HPDE6-E6E7 (cell line): Measurements from ENCODE around the gene ZNF480.
"Not testable (repeated sequence)": the region's sequence is repeated elsewhere in the genome, so short reads cannot be mapped to it uniquely, and the experiment has no call there.

Source experiments
- DNase-seq: peaks from one replicate; pipeline ENCODE4 v3.0.0; 2011; ENCODE audit warnings: missing footprints; ENCODE audit errors: extremely low spot score

ZNF480 gene

DNA sequence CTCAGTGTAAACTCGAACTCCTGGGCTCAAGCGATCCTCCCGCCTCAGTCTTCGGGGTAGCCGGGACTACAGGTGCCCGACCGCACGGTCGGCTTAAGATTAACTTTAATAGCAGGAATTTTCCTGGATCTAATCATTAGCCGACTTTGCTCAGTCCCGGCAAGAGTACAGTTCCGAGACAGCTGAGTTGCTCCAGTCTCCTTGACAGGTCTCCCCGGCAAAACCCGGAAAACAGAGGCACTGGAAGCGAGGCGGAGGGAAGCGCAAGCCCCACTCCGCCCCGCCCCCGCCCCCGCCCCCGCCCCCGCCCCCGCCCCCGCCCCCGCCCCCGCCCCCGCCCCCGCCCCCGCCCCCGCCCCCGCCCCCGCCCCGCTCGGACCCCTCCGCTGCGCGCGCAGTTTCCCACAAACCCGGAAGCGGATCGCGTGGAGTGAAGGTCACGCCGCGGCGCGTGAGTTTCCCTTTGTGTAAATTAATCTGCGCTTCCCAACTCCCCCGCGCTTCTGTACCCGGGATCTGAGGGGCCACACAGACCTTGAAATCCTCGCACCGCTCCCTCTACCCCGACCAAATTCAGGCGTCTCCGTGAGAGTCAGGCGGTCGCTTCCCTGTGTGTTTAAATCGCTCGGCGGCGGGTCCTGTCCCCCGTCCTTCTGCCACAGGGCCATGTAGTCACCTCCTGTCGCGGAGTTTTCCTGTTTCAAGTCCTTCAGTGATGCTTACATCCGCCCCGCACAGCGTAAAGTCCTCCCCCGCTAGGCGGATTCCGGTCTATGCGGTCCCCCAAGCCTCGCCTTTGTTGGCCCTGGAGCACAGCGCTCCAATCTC lies at the start of gene ZNF480:
ZNF480 (plus strand) TSS at position 397 of the 828 bp plus-strand sequence. CDS start 3,244 bp downstream, outside the sequence.
- DNase-seq, result peak; percentile 60

DNA sequence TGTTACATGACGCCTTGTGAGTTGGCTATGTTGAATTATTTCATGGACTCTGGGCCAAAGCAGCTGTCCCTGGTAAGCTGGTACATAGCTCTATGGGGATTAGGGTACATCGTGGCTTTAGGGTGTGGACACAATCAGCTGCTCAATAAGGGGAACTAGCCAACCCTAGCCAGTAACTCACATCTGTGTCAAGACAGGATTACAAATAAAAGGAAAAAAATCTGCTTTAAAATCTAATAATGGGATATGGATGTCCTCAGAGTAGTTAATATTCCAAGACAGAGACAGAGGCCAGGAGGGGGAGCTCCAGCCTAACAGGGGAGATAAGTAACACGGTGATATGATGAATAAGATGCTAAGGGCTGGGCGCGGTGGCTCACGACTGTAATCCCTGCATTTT lies 48.7 kb upstream of the ZNF480 start:
- DNase-seq, result peak; percentile 47

DNA sequence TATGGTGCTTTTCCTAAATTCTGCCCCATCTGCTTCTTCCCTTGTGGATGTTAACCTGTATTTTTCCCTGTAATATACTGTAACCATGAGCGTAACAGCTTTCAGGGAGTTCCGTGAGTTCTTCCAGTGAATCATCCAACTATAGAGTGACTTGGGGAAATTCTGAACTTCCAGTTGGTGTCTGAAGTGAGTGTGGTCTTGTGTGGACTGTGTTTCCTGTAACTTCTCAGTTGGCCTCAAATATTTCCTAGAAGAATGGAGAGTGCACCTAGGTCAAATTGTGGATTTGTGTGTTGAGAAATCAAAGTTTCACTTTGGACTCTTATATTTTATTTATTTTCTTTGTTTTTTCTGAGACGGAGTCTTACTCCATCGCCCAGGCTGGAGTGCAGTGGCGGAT lies 38.5 kb upstream of the ZNF480 start:
- DNase-seq, result no peak

DNA sequence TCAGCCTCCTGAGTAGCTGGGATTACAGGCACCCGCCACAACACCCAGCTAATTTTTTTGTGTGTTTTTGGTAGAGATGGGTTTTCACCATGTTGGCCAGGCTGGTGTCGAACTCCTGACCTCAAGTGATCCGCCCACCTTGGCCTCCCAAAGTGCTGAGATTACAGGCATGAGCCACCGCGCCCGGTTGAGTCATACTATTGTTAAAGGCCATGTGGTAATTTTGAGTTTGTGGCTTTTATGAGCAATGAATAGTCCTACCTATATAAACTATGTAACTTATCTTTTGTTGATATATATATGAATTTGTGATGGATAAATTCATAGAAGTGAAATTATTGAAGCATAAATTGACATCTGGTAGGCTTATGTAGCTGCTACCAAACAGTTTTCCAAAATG lies 31.4 kb upstream of the ZNF480 start:
- DNase-seq, result not testable (repeated sequence)

DNA sequence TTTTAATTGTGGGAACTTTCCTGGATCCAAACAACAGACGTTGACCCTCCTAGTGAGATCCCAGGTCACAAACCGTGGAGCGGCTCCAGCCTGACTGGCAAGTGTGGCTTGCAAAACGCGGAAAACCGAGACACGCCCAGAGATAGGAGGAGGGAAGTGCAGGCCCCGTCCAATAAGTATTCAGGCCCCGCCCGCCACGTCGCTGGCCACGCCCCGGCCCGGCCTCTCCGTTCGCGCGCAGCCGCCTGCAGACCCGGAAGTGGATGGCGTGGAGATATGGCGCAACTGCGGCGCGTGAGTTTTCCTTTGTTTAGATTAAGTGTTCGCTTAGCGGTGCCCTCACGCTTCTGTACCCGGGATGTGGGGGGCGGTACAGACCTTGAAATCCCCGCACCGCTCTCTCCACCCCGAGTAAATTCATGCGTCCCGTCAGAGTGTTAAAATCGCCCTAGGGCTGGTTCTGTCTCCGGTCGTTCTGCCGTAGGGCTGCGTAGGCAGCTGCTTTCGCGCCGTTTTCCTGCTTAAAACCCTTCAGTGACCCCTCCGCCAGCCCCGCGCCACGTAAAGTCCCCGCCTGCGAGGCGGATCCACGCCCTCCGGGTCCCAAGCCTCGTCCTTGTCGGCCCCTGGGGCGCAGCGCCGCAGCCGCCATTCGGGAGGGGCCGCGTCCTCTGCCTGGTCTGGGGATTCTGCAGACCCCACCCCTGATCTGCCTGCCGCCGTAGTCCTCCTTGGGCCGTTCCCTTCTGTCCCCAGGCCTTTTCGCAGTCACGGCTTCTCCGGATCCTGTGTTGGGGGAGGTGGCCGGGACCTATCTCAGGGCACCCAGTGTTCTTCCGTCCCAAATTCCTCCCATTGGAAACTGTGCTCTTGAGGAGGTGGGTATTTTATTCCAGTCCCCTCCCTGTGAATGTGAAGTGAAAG lies 27.4 kb upstream of the ZNF480 start, which contains the start of gene ZNF766:
ZNF766 (plus strand) TSS at position 250 of the 924 bp plus-strand sequence; CDS start at position 277, 27 bp downstream.
- peak; percentile 84 for DNase-seq

DNA sequence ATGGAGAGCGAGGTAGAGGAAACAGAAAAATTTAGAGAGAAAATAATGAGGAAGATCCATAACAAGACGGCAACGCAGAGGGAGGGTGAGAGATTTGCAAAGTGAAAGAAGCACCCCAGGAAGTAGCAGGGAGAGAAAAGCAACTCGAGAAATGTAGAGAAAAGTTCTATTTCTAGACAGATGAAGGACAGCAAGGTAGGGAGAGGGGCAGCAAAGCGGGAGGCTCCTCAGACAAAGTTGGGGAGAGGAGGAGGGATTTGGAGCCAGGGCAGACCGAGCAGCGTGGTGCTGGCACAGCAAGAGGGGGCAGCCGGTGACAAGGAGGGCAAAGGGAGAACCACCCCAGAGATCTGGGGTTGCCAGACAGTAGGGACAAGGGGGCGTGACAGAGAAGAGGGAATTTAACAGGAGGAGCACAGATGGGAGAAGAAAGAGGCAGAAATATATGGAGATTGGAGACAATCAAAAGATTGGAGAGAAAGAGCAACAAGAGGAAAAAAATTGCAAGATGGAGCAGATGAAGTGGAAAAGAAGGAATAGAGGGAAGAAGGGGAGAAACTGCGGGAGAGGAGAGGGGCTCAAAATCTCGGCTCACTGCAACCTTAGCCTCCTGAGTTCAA lies 26.6 kb upstream of the ZNF480 start:
- DNase-seq, result peak; percentile 10

DNA sequence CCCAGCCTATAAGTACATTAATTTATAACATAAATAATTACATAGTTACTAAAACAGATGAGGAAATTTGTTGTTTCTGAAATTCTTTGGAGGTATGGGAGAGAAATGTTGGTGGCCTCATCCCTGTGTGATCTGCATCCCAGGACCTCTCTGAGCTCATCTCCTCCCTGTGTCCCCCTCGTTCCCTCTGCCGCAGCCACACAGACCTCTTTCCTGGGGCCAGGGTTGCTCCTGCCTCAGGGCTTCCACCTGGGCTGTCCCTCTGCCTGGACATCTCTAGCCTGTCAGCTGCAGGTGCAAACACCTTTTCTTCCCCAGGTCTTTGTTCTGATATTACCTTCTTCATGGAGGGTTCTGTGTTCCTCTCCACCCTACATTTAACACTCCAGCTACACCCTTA lies 23.7 kb upstream of the ZNF480 start:
- no peak for DNase-seq

DNA sequence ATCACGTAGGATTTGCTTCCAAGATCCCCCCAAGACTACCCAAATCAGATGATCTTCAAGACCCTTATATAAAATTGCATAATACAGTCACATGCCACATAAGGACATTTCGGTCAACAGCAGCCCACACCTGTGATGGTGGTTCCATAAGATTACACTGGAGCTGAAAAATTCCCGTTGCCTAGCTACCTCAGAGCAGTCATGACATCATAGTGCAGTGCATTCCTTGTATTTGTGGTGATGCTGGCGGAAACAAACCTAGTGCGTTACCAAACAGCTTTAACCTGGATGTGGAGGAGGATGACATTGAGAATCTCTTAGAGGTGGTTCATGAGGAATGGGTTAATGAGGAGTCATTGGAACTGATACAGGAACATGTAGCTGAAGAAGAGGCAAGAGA lies 22.8 kb upstream of the ZNF480 start:
- DNase-seq, result no peak

DNA sequence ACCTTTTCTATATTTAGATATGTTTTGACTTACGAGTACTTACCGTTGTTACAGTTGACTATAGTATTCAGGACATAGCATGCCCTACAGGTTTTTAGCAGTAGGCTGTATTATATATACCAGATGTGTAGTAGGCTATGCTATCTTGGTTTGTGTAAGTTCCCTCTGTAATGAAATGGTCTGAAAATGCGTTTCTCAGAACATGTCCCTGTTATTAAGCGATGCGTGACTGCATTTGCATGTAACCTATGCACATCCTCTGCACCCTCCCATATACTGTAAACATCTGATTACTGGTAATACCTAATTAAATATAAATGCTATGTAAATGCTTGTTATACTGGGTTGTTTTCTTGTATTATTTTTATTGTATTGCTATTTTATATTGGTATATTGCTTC lies 21.0 kb upstream of the ZNF480 start:
- no peak for DNase-seq

DNA sequence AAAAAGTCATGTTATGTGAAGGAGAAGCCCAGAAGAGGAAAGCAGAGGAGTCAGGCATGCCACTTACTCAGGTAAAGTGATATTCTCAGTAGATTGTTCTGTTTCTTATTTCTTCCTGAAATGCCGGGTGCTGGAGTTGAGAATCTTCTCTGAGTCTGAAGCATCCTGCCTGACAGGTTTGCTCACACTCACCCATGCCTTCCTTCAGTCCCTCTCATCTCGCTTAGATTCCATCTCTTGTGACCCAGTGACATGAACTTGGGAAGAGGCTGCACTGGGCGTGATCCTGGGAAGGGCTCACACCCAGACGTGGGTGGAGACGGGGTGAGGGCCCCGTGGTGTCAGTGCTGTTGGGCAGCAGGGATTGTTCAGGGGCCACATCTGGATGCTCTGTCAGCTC lies 19.5 kb upstream of the ZNF480 start:
- no peak for DNase-seq

DNA sequence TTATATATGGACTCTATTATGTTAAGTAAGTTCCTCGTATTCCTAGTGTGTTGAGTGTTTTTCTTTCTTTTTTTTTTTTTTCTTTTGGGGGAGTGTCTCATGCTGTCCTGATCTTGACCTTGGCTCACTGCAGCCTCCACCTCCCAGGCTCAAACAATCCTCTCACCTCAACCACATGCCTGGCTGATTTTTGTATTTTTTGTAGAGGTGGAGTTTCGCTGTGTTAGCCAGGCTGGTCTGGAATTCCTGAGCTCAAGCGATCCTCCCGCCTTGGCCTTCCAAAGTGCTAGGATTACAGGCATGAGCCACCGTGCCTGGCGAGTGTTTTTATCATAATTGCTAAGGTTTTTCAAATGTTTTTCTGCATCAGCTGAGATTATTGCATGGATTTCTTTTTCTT lies 10.7 kb upstream of the ZNF480 start:
- DNase-seq, result no peak

DNA sequence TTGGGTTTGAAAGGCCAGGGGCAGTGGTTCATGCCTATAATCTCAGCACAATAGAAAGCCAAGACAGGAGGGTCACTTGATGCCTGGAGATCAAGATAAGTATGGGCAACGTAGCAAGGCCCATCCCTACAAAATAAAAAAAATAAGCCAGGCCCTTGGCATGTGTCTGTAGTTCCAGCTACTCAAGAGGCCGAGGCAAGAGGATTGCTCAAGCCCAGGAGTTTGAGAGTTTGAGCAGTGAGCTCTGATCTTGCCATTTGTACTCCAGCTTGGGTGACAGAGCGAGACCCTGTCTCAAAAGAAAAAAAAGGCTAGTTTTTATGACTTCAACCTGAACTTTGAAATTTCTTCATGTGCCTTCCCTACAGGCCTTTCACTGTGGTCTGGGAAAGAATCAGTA lies 5.2 kb upstream of the ZNF480 start:
- no peak for DNase-seq

DNA sequence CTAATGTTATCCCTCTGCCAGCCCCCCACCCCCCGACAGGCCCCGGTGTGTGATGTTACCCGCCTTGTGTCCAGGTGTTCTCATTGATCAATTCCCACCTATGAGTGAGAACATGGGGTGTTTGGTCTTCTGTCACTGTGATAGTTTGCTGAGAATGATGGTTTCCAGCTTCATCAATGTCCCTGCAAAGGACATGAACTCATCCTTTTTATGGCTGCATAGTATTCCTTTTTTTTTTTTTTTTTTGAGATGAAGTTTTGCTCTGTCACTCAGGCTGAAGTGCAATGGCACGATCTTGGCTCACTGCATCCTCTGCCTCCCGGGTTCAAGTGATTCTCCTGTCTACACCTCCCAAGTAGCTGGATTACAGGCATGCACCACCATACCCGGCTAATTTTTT lies 4.0 kb upstream of the ZNF480 start:
- DNase-seq, result not testable (repeated sequence)

DNA sequence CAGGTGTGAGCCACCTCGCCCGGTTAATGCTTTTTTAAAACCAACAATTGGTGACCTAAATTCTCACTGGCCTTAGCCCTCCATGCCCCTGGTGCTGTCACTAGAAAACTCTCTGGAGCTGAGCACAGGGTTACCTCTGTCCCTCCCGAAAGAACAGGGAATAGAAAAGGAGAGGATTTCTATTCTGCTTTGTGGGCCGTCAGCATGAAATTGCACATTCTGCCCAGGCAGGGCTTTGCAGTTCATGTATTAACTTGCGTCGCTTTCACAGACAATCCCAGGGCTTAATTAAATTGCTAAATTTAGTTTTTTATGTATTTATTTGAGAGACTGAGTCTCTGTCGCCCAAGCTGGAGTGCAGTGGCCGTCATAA lies 583 bp upstream of the ZNF480 start:
- DNase-seq, result no peak

DNA sequence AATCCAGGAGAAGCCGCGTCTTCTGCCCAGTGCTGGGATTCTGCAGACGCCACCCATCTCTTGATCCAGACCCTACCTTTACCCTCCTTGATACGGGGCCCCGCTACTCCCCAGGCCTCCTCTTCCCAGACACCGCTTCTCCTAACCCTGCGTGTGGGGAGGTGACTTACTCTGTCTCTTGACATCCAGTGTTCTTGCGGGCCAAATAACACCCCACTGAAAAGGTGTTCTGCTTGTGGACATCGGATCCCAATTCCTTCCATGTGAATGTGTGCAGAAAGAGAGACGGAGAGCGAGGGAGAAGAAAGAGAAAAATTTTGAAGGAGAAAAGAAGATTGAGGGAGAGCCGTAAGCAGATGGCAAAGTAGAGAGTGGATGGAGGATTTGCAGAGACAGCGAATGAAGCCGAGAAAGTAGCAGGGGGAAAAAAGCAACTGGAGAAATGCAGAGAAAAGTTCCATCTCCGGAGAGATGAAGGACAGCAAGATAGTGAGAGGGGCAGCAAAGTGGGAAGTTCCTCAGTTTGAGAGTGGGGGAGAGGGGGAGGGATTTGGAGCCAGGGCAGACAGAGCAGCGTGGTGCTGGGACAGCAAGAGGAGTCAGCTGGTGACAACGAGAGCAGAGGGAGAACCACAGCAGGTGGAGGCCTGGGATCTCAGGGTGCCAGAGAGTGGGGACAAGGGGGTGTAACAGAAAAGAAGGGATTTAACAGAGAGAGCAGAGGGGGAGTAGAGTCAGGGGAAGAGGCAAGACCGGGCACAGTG lies 814 bp downstream of the ZNF480 start:
- no peak for DNase-seq

DNA sequence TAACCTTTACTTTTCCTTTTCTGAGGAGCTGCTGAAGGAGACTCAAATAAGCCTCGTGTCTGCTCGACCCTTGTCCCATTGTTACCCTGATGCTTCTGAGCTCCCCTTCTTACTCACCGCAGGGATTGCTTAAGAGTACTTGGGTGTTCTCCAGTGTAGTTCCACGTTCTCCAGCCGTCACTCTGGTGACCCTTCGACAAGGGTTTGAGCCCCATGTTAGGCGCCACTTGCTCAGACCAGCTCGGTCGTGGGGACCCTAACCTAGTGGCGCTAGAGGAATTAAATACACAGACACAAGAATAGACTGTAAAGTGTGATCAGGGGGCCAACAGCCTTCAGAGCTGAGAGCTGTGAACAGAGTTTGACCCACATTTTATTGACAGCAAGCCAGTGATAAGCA lies 10.3 kb downstream of the ZNF480 start:
- no peak for DNase-seq

DNA sequence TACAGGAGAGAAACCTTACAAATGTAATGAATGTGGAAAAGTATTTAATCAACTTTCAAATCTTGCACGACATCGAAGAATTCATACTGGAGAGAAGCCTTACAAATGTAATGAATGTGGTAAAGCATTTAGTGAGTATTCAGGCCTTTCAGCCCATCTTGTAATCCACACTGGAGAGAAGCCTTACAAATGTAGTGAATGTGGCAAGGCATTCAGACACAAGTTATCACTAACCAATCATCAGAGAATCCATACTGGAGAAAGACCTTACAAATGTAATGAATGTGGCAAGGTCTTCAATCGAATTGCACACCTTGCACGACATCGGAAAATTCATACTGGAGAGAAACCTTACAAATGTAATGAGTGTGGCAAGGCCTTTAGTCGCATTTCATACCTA lies 25.5 kb downstream of the ZNF480 start:
- no peak for DNase-seq

DNA sequence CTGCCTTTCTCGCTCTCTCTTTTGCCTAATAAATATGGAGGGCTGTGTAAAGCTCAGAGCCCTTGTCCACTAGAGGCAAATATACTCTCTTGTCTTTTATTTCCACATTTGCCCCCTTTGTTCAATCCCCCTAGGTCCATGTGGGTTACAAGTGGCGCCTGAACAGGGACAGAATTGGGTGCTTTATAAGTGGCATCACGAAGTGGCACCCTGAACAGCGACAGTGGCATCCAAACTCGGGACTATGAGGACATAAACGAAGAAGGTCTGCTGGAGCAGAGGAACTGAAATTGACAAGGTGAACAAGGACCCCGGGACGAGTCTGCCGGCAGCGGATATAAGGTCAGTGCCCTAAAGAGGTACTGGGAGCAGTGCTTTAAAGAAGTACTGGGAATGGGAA lies 34.8 kb downstream of the ZNF480 start:
- no peak for DNase-seq

DNA sequence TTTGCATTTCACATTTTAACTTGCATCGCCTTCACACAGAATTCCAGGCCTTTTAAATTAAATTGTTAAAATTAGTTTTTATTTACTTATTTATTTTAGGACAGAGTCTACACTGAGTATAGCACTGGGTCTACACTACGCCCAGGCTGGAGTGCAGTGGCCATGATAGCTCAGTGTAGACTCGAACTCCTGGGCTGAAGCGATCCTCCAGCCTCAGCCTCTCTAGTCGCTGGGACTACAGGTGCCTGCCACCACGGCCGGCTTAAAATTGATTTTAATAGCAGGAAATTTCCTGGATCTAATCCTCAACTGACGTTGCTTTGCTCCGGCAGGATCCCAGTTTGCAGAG lies 38.8 kb downstream of the ZNF480 start:
- DNase-seq, result no peak

DNA sequence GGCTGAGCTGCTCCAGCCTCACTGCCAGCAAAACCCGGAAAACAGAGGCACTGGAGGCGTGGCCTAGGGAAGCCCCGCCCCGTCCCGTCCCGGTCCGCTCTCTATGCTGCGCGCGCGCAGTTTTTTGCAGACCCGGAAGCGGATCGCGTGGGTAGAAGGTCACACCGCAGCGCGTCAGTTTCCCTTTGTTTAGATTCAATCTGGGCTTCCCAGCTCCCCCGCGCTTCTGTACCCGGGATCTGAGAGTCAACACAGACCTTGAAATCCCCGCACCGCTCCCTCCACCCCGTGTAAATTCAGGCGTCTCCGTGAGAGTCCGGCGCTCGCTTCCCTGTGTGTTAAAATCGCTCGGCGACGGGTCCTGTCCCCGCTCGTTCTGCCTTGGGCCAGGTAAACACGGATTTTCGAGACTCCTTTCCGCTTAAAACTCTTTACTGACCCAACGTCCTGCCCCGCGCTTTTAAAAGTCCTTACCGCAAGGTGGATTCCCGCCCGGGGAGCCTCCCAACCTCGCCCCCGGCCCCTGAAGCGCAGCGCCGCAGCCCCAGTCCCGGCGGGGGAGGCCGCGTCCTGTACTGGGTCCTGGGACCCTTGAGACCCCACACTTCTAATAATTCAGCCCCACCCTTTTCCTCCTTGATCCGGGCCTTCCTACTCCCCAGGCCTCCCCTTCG lies 39.3 kb downstream of the ZNF480 start, which contains the start of gene ZNF610:
ZNF610 (plus strand) TSS at position 127 of the 674 bp plus-strand sequence. CDS start 12,930 bp downstream, outside the sequence.
- peak; percentile 43 for DNase-seq
